Measurements from ENCODE around the gene MUSTN1.

MUSTN1 gene

GRCh38 chr3:52800079-52800478 lies 34.7 kb downstream of the MUSTN1 start:
- no peak for DNase-seq (ENCODE audit: insufficient read length, low spot score)
- FAIRE-seq = no peak
- TF ChIP-seq CTCF (IDR thresholded peaks at IDR 0.05; ENCODE audit: insufficient read depth, missing control alignments) = no peak

GRCh38 chr3:52798978-52799476 lies 35.8 kb downstream of the MUSTN1 start:
- DNase-seq (ENCODE audit: insufficient read length, low spot score) (no peak), FAIRE-seq (no peak)
- TF ChIP-seq CTCF (IDR thresholded peaks at IDR 0.05; ENCODE audit: insufficient read depth, missing control alignments) = peak; percentile 28

- DNase-seq (ENCODE audit: insufficient read length, low spot score) (no peak), FAIRE-seq (no peak)
- TF ChIP-seq CTCF (IDR thresholded peaks at IDR 0.05; ENCODE audit: insufficient read depth, missing control alignments) = no peak
Observed at GRCh38 chr3:52798376-52798977, 36.3 kb downstream of the MUSTN1 start.

- TF ChIP-seq CTCF (IDR thresholded peaks at IDR 0.05; ENCODE audit: insufficient read depth, missing control alignments) = no peak
- DNase-seq (ENCODE audit: insufficient read length, low spot score) = no peak
- FAIRE-seq = no peak
Observed at GRCh38 chr3:52796411-52796810, 38.4 kb downstream of the MUSTN1 start.

- no peak for TF ChIP-seq CTCF (IDR thresholded peaks at IDR 0.05; ENCODE audit: insufficient read depth, missing control alignments)
- DNase-seq (ENCODE audit: insufficient read length, low spot score) (no peak), FAIRE-seq (no peak)
Observed at GRCh38 chr3:52795298-52795900, 39.4 kb downstream of the MUSTN1 start.

GRCh38 chr3:52794612-52795099 lies 40.2 kb downstream of the MUSTN1 start, which contains the start of gene ITIH3:
Gene ITIH3, plus strand, starts transcription at chr3:52794796. Its CDS starts 8 bp downstream, at chr3:52794804.
- FAIRE-seq (no peak), DNase-seq (ENCODE audit: insufficient read length, low spot score) (no peak)
- no peak for TF ChIP-seq CTCF (IDR thresholded peaks at IDR 0.05; ENCODE audit: insufficient read depth, missing control alignments)

All from D721Med (cell line).